NCI-H510A (cell line): Measurements from ENCODE around the gene SLC40A1.
A peak's percentile ranks its signal among the peaks of the same experiment; 100 is the strongest.
"Not testable (repeated sequence)": the region's sequence is repeated elsewhere in the genome, so short reads cannot be mapped to it uniquely, and the experiment has no call there.

Source experiments
- DNase-seq: peaks from one replicate; lab custom pipeline; 2025; lab: John Stamatoyannopoulos, UW

SLC40A1 gene

GRCh38 chr2:189580658-189581353 is at the start of gene SLC40A1:
TSS of gene SLC40A1 (minus strand) at chr2:189580786. CDS start at chr2:189580460, 326 bp downstream.
- peak; percentile 84 for DNase-seq

DNA sequence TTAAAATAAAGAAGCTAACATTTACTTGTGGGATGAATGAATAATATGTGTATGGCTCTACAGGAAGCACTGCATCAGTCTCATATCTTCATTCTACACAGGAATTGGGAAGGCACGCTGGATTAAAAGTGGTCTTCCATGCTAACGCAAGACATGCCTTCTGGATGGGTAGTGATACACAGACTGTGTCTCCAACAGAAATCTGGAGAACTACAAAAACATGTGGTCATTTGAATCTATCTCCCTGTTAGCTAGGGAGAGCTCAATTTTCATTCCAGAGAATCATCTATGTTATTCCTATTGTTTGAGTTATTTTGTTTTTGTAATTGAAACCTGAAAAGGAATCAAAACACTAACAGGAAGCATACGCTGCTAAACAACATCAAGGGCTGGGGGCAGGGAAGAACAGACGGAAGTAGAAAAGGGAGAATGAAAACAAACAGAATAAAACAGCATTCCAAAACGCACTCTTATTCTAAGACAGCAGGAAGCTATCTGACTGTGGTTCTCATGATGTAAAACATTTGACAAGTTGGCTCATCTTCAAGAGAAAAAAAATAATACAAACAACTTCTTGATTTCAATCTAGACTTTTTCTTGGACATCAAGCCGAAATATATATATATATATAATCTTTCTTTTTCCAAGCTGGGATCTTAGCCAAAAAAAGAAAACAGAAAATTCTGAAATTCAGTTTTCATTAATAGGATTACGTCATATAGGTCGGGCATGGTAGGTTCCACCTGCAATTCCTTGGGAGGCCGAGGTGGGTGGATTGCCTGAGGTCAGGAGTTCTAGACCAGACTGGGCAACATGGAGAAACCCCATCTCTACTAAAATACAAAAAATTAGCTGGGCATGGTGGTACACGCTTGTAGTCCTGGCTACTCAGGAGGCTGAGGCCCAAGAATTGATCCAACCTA is 49.2 kb upstream of the SLC40A1 start:
- DNase-seq = no peak

GRCh38 chr2:189628817-189629530 is 48.4 kb upstream of the SLC40A1 start:
- DNase-seq = no peak

DNA sequence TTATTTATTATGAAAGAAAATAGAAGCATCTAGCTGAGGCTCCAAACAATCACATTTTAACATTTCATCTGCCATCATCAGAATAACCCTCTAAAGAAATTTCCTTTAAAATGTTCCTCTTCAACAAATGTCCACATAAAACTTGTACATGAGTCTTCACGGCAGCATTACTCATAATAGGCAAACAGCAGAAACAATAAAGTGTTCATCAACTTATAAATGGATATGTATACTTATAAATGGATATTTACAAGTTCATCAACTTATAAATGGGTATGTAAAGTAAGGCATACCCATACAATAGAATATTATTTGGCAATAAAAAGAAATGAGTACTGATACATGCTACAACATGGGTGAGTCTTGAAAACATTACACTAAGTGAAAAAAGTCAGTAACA is 47.2 kb upstream of the SLC40A1 start:
- DNase-seq = no peak

DNA sequence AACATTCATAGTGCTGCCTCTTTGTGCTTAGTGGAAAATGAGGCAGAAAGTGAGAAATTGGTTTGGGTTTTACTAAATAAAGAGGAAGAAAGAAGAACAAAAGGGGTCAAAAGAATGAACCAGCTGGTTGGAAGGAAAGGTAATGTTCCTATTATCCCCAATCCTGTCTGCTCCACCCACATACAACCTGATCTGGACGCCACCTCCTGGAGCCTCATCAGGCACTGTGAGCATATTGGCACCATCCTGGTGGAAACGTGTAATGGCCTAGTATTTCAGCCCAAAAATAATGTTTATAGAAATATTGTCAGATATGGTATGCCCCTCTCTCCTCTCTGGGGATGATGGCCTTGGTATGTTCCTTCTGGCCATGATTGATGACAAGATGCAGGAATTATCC is 45.0 kb upstream of the SLC40A1 start:
- DNase-seq = no peak

DNA sequence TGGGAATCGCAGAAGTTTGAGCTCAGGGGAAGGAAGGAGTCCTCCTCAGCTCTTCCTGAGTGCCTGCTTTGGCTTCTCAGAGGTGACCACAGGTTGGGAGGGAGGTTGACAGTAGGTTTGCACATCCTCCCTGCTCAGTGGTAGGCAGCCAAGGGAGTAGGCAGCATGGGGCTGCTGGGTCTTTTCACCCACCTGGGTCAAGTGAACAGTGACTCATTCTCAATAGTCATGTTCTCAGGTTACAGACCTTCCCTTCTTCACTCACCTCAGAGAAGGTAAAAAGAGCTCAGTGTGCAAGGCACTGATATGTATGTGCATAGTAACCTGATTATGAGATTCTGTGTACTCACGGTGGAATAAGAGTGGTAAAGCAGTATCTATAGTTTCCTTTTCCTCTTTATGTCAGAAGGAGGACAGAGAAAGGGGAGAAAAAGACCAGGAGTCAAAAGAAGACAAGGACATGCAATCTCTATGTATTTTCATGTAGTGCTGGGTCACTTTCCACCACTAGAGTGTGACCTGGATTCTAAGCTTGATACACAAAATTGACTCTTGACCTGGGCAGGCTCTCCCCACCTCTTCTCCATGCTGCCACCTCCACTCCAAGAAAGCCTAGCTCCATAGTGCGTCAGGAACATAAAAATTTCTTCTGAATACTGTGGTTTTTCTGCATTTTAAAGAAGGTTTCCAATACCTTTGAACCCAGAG is 44.2 kb upstream of the SLC40A1 start:
- peak; percentile 40 for DNase-seq

DNA sequence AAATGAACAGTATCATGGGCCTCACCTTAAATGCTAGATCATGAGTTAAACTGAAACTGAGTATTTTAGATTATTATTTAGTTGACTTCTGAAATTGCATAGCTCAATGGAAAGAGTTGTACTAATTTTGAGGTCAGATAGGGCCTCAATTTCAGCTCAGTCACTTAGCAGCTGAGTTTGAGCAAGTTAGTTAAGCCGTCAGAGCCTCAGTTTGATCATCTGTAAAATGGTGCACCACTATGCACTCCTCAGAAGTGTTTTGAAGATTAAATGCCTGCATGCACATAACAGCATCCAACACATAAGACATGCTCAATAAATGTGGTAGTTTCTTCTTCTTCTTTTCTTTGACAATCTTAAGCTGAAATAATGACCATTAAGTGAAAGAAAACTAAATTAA is 42.5 kb upstream of the SLC40A1 start:
- DNase-seq = no peak

- no peak for DNase-seq
Observed at GRCh38 chr2:189621781-189622180, 41.2 kb upstream of the SLC40A1 start.

- no peak for DNase-seq
Observed at GRCh38 chr2:189618197-189618596, 37.6 kb upstream of the SLC40A1 start.

- DNase-seq = no peak
Observed at GRCh38 chr2:189614585-189614984, 34.0 kb upstream of the SLC40A1 start.

DNA sequence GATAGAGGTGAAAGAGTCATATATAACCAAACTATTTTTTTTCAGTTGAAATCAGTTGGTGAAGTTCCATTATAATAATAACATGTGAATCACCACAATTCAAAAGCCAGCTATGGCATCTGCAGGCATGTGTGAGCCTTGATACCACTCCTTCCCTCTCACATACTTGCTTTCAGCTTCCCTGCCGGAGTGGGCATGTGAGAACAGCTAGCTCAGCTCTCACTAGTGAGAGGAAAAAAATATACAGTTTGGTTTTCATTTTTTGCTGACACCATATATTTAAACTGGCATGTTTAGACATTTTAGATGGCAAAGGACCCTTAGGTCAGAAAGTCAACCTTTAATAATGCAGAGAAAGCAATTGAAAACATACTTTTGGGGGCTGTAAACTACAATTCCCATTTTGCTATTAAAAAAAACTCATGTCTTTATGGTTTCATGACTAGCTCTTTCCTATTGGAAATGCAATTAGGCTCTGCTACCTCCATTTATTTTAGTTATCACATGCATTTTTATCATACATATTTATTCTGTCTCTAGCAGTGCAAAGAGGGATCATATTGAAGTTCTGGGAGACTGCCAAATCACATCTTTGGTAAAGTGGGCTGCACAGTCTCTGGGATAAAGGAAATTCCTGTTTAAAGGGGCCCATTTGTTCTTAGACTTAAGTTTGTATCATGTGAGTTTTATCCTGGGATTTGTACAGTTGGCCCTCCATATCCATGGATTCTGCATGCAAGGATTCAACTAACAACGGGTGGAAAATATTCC is 33.2 kb upstream of the SLC40A1 start:
- DNase-seq = no peak

- DNase-seq = peak; percentile 21
Observed at GRCh38 chr2:189613077-189613636, 32.6 kb upstream of the SLC40A1 start.

- no peak for DNase-seq
Observed at GRCh38 chr2:189610700-189611099, 30.1 kb upstream of the SLC40A1 start.

DNA sequence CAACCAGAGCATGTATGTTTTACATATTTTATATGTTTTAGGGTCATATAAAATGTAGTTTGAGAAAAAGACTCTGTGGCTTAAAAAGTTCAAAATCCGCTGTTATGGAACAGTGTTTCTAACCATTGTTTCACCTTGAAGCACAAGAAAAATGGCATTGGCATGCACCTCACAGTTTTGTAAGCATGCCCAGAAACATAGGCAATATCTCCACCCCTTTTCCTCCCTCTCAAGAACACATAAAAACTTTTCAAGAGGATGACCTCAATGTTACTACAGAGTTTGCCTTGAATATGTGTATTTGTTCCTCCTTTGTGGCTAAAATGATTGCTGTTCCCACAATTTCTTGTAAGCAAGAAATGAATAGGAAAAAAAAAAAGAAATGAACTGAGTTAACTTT is 29.3 kb upstream of the SLC40A1 start:
- DNase-seq = no peak

DNA sequence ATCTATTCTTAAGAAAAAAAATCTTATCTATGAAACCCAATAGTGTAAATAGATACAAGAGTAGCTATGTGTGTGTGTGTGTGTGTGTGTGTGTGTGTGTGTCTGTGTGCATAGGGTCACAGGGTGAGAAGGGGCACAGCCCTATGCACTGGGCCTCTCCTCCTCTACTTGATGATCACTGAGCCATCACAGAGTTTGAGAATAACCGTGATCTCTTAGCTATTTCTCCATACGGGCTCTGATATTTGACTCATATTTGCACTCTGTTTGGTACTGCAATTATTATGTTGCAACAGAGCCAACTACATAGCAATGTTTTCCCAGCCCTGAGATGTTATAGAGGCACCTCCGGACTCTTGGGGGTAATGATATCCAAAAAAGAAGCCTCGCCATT is 28.8 kb upstream of the SLC40A1 start:
- DNase-seq = no peak

- no peak for DNase-seq
Observed at GRCh38 chr2:189608795-189609422, 28.3 kb upstream of the SLC40A1 start.

DNA sequence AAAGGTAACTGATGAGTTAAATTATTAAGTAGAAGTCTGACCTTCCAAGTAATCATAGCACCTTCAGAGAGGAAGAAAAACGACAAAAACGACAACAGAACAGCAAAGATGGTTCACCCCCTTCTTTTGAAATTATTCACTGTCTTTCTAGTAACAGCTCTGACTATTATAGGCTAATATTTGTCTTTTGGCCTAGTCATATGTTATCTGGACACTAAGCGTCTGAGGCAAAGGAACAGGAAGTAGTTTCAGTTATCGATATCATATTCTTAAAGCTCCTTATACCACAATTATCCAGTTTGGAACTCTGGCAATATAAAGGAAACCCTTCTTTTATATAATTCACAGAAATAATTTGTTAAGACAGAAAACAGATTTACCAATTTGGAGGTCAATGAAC is 27.6 kb upstream of the SLC40A1 start:
- no peak for DNase-seq

- no peak for DNase-seq
Observed at GRCh38 chr2:189602233-189602632, 21.6 kb upstream of the SLC40A1 start.

DNA sequence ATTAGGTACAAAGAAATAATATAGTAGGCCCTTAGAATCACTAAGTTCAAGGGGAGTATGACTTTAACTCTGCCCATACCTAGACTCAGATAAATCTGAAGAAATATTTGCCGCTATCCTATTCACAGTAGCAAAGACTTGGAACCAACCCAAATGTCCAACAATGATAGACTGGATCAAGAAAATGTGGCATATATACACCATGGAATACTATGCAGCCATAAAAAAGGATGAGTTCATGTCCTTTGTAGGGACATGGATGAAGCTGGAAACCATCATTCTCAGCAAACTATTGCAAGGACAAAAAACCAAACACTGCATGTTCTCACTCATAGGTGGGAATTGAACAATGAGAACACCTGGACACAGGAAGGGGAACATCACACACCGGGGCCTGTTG is 21.1 kb upstream of the SLC40A1 start:
- DNase-seq = not testable (repeated sequence)

- DNase-seq = no peak
Observed at GRCh38 chr2:189601043-189601442, 20.5 kb upstream of the SLC40A1 start.
